WTC11 (cell line): ENCODE data around the gene DCBLD2. TPM values are rescaled to one million over a fixed set of nuclear protein-coding genes. Genes with fewer than 3 reads are reported as not detected.

Experiments used
- ATAC-seq: fragments of 200-7000 bp; cut with Tn5 transposase; 2 replicates; pipeline ENCODE4 v1.10.0; 2021; ENCODE audit warnings: mild to moderate bottlenecking, moderate library complexity
- CTCF ChIA-PET: fragments of 300-600 bp; sonication (Branson Sonifier 250); formaldehyde crosslinking; loops from one replicate; lab custom pipeline; 2021; ENCODE audit warnings: antibody characterized with exemption; lab: Charles Lee
- POLR2A ChIA-PET: fragments of 350-600 bp; sonication (Branson Sonifier 250); formaldehyde crosslinking; loops from one replicate; lab custom pipeline; 2021; ENCODE audit warnings: antibody characterized with exemption; lab: Charles Lee
- DNase-seq: peaks from one replicate; pipeline ENCODE4 v3.0.0; 2021; ENCODE audit warnings: low spot score
- H3K27ac Mint-ChIP-seq: 2 replicates; pipeline ENCODE4 v1.8.0; 2021; ENCODE audit warnings: mixed read lengths
- H3K27me3 Mint-ChIP-seq: 2 replicates; pipeline ENCODE4 v1.8.0; 2021; ENCODE audit warnings: low read depth, mild to moderate bottlenecking, moderate library complexity, mixed read lengths
- H3K36me3 Mint-ChIP-seq: 2 replicates; pipeline ENCODE4 v1.8.0; 2021; ENCODE audit warnings: mixed read lengths
- H3K4me1 Mint-ChIP-seq: 2 replicates; pipeline ENCODE4 v1.8.0; 2022; ENCODE audit warnings: mixed read lengths
- H3K4me3 Mint-ChIP-seq: 2 replicates; pipeline ENCODE4 v1.8.0; 2021; ENCODE audit warnings: mild to moderate bottlenecking, moderate library complexity, mixed read lengths
- H3K9me3 Mint-ChIP-seq: 2 replicates; pipeline ENCODE4 v1.8.0; 2021; ENCODE audit warnings: mixed read lengths
- ATF1 ChIP-seq: sonication (generic); formaldehyde crosslinking; IDR thresholded peaks from 2 replicates; pipeline ENCODE4 v1.8.1; 2023; ENCODE audit warnings: mild to moderate bottlenecking, moderate library complexity, missing genetic modification reagents
- CREM ChIP-seq: sonication (generic); formaldehyde crosslinking; IDR thresholded peaks from 2 replicates; pipeline ENCODE4 v1.8.1; 2022; ENCODE audit warnings: mild to moderate bottlenecking, missing genetic modification reagents, moderate library complexity
- CTCF ChIP-seq: fragments of 200-600 bp; IDR thresholded peaks from 2 replicates; pipeline ENCODE4 v1.8.0; 2022; ENCODE audit warnings: antibody characterized with exemption
- E2F1 ChIP-seq: sonication (generic); formaldehyde crosslinking; IDR thresholded peaks from 2 replicates; pipeline ENCODE4 v1.8.0; 2022; ENCODE audit warnings: mild to moderate bottlenecking, missing genetic modification reagents
- ESRRA ChIP-seq: sonication (generic); formaldehyde crosslinking; IDR thresholded peaks from 2 replicates; pipeline ENCODE4 v1.8.1; 2022; ENCODE audit warnings: mild to moderate bottlenecking, missing genetic modification reagents, borderline replicate concordance
- ETV6 ChIP-seq: sonication (generic); formaldehyde crosslinking; IDR thresholded peaks from 2 replicates; pipeline ENCODE4 v1.8.1; 2022; ENCODE audit warnings: mild to moderate bottlenecking, missing genetic modification reagents
- HMGA2 ChIP-seq: fragments of 250-450 bp; sonication (Bioruptor Pico); IDR thresholded peaks from 2 replicates; pipeline ENCODE4 v1.4.0; 2021; ENCODE audit warnings: mild to moderate bottlenecking, moderate library complexity
- JAZF1 ChIP-seq: fragments of 250-450 bp; sonication (Bioruptor Pico); IDR thresholded peaks from 2 replicates; pipeline ENCODE4 v1.9.0; 2021; ENCODE audit warnings: moderate library complexity, mild to moderate bottlenecking, inconsistent platforms
- MXD4 ChIP-seq: fragments of 250-450 bp; sonication (Bioruptor Pico); IDR thresholded peaks from 2 replicates; pipeline ENCODE4 v1.8.0; 2021; ENCODE audit warnings: mild to moderate bottlenecking, moderate library complexity, borderline replicate concordance
- RELA ChIP-seq: sonication (generic); formaldehyde crosslinking; IDR thresholded peaks from 2 replicates; pipeline ENCODE4 v1.8.1; 2022; ENCODE audit warnings: missing genetic modification reagents, mild to moderate bottlenecking, borderline replicate concordance
- STAT6 ChIP-seq: sonication (generic); formaldehyde crosslinking; conservative IDR thresholded peaks from 2 replicates; pipeline ENCODE4 v1.8.1; 2023; ENCODE audit warnings: mild to moderate bottlenecking, low read depth, missing genetic modification reagents, moderate library complexity
- TCF7 ChIP-seq: sonication (generic); formaldehyde crosslinking; IDR thresholded peaks from 2 replicates; pipeline ENCODE4 v1.8.0; 2022; ENCODE audit warnings: mild to moderate bottlenecking, low read depth, missing genetic modification reagents, moderate library complexity
- USF1 ChIP-seq: sonication (generic); formaldehyde crosslinking; IDR thresholded peaks from 2 replicates; pipeline ENCODE4 v1.8.0; 2022; ENCODE audit warnings: mild to moderate bottlenecking, missing genetic modification reagents
- ZMAT4 ChIP-seq: fragments of 250-450 bp; sonication (Bioruptor Pico); IDR thresholded peaks from 2 replicates; pipeline ENCODE4 v1.9.0; 2021; ENCODE audit warnings: mild to moderate bottlenecking
- ZNF263 ChIP-seq: sonication (generic); formaldehyde crosslinking; IDR thresholded peaks from 2 replicates; pipeline ENCODE4 v1.8.1; 2022; ENCODE audit warnings: low read depth, mild to moderate bottlenecking, moderate library complexity, missing genetic modification reagents
- ZNF281 ChIP-seq: sonication (generic); formaldehyde crosslinking; IDR thresholded peaks from 2 replicates; pipeline ENCODE4 v1.8.0; 2023; ENCODE audit warnings: mild to moderate bottlenecking, missing genetic modification reagents
- ZNF423 ChIP-seq: fragments of 250-450 bp; sonication (Bioruptor Pico); IDR thresholded peaks from 2 replicates; pipeline ENCODE4 v2.1.2; 2022; ENCODE audit warnings: mild to moderate bottlenecking, moderate library complexity
- total RNA-seq: library from RNA; stranded (reverse); gene quantifications from 3 replicates; pipeline ENCODE4 v1.2.3, GENCODE V29; 2021

Gene DCBLD2
- total RNA-seq, 1 experiment from 2014 or later, result 47.9 TPM

GRCh38 chr3:98793971-98794370 is 107.5 kb downstream of the DCBLD2 start:
- DNase-seq, result no peak
- Mint-ChIP-seq H3K27ac (no peak overlapping the region), H3K4me1 (peaks cover 4% of the 10 kb centered on the region; the same call in 1 of the 2 replicates), H3K4me3 (no peak overlapping the region), H3K27me3 (no peaks in the 10 kb centered on the region), H3K9me3 (no peaks in the 10 kb centered on the region), H3K36me3 (peaks cover 6% of the 10 kb centered on the region)
- POLR2A ChIA-PET, result no interaction called here
- no peak for ATAC-seq
- CTCF ChIA-PET, result interaction anchor here (1.1 to 2.8 kb wide), 2 partner anchors 137 to 192 kb away, joined by 6 to 12 read pairs; no protein-coding TSS in a partner anchor
- TF ChIP-seq CTCF (no peak), ZNF263 (CRISPR knock-in tag) (no peak), JAZF1 (CRISPR knock-in tag) (no peak), HMGA2 (CRISPR knock-in tag) (no peak), ZNF281 (CRISPR knock-in tag) (no peak), ZMAT4 (CRISPR knock-in tag) (no peak), STAT6 (CRISPR knock-in tag) (no peak), ZNF423 (CRISPR knock-in tag) (no peak), E2F1 (CRISPR knock-in tag) (no peak), USF1 (CRISPR knock-in tag) (no peak), TCF7 (CRISPR knock-in tag) (no peak), ATF1 (CRISPR knock-in tag) (no peak), CREM (CRISPR knock-in tag) (no peak), RELA (CRISPR knock-in tag) (no peak), ETV6 (no peak), MXD4 (CRISPR knock-in tag) (no peak), ESRRA (no peak)
